IMR-90 (cell line): ENCODE measurements around the gene RAB12. TPM values are rescaled to one million over a fixed set of nuclear protein-coding genes. Genes with fewer than 3 reads are reported as not detected.
A peak's percentile ranks its signal among the peaks of the same experiment; 100 is the strongest.

Experiments used
- ATAC-seq: fragments of 200-7000 bp; cut with Tn5 transposase; 2 replicates; pipeline ENCODE4 v1.9.1; 2020; ENCODE audit warnings: low read depth, mild to moderate bottlenecking, moderate library complexity
- BruUV-seq: library from RNA; stranded (reverse); fragments of 400-500 nt; replicated peaks from 2 replicates; lab custom pipeline; 2021; lab: Mats Ljungman, UMichigan
- CTCF ChIA-PET: fragments of 300-600 bp; formaldehyde crosslinking; extraction: SDS; loops from one replicate; lab custom pipeline; 2021; ENCODE audit warnings: antibody characterized with exemption; lab: Yijun Ruan, JAX
- POLR2A ChIA-PET: fragments of 300-600 bp; sonication (Branson Sonifier 250); formaldehyde crosslinking; loops from one replicate; lab custom pipeline; 2022; ENCODE audit warnings: antibody characterized with exemption; ENCODE audit not compliant: unreplicated experiment; lab: Charles Lee
- DNase-seq: peaks from one replicate; pipeline ENCODE4 v3.0.0; 2013
- H2AFZ ChIP-seq: replicated peaks from 2 replicates; pipeline ENCODE3; 2013; ENCODE audit warnings: low read length, mild to moderate bottlenecking; ENCODE audit not compliant: poor library complexity
- H2AK5ac ChIP-seq: 2 replicates; pipeline ENCODE4 v1.6.1; 2013; ENCODE audit warnings: low read depth, low read length, inconsistent platforms
- H2AK9ac ChIP-seq: replicated peaks from 2 replicates; pipeline ENCODE3; 2013; ENCODE audit warnings: mild to moderate bottlenecking, low read depth, low read length, moderate library complexity; ENCODE audit not compliant: poor library complexity
- H2BK120ac ChIP-seq: 2 replicates; pipeline ENCODE4 v1.6.1; 2013; ENCODE audit warnings: low read depth, low read length, inconsistent platforms
- H2BK15ac ChIP-seq: 3 replicates; pipeline ENCODE4 v1.6.1; 2013; ENCODE audit warnings: low read depth, low read length, inconsistent platforms
- H2BK20ac ChIP-seq: 2 replicates; pipeline ENCODE4 v1.6.1; 2013; ENCODE audit warnings: low read depth, mild to moderate bottlenecking, inconsistent platforms, low read length, moderate library complexity
- H2BK5ac ChIP-seq: 2 replicates; pipeline ENCODE4 v1.6.1; 2013; ENCODE audit warnings: mild to moderate bottlenecking, low read depth, low read length, inconsistent platforms; ENCODE audit not compliant: poor library complexity, severe bottlenecking
- H3K14ac ChIP-seq: replicated peaks from 2 replicates; pipeline ENCODE4 v1.6.1; 2013; ENCODE audit warnings: low read depth, low read length, inconsistent platforms
- H3K18ac ChIP-seq: 2 replicates; pipeline ENCODE4 v1.6.1; 2013; ENCODE audit warnings: low read depth, low read length, control low read depth
- H3K23ac ChIP-seq: 2 replicates; pipeline ENCODE4 v1.6.1; 2013; ENCODE audit warnings: low read depth, low read length, inconsistent platforms
- H3K27ac ChIP-seq: 2 replicates; pipeline ENCODE4 v1.5.1; 2013; ENCODE audit warnings: mild to moderate bottlenecking, control low read depth, low read length; ENCODE audit not compliant: insufficient read depth
- H3K27me3 ChIP-seq: 2 replicates; pipeline ENCODE4 v1.6.1; 2013; ENCODE audit warnings: low read length; ENCODE audit not compliant: control insufficient read depth, insufficient read depth
- H3K36me3 ChIP-seq: 2 replicates; pipeline ENCODE4 v1.6.1; 2013; ENCODE audit warnings: low read length, mixed read lengths; ENCODE audit not compliant: control insufficient read depth, insufficient read depth
- H3K4ac ChIP-seq: 2 replicates; pipeline ENCODE4 v1.6.1; 2013; ENCODE audit warnings: low read depth, low read length, inconsistent platforms
- H3K4me1 ChIP-seq: 2 replicates; pipeline ENCODE4 v1.6.1; 2013; ENCODE audit warnings: low read length, mixed read lengths; ENCODE audit not compliant: control insufficient read depth, insufficient read depth
- H3K4me2 ChIP-seq: 2 replicates; pipeline ENCODE4 v1.6.1; 2013; ENCODE audit warnings: low read depth, mild to moderate bottlenecking, control low read depth, low read length, moderate library complexity
- H3K4me3 ChIP-seq: 2 replicates; pipeline ENCODE4 v1.5.1; 2013; ENCODE audit warnings: low read depth, mild to moderate bottlenecking, control low read depth, low read length, moderate library complexity; ENCODE audit not compliant: insufficient read depth
- H3K56ac ChIP-seq: 2 replicates; pipeline ENCODE4 v1.6.1; 2013; ENCODE audit warnings: low read length, inconsistent platforms; ENCODE audit not compliant: insufficient read depth; ENCODE audit errors: extremely low read depth
- H3K79me1 ChIP-seq, 2 experiments: 2 replicates each; pipeline ENCODE4 v1.6.1; 2013; ENCODE audit warnings: low read length in 2 of 2, inconsistent platforms in 1 of 2, low read depth in 1 of 2
- H3K9ac ChIP-seq: 2 replicates; pipeline ENCODE4 v1.6.1; 2013; ENCODE audit warnings: low read depth, low read length, control low read depth
- H3K9me1 ChIP-seq: 2 replicates; pipeline ENCODE4 v1.6.1; 2013; ENCODE audit warnings: low read length, inconsistent platforms; ENCODE audit not compliant: insufficient read depth
- H3K9me3 ChIP-seq: 2 replicates; pipeline ENCODE4 v1.6.1; 2013; ENCODE audit warnings: low read length; ENCODE audit not compliant: control insufficient read depth, insufficient read depth
- H4K20me1 ChIP-seq: 2 replicates; pipeline ENCODE4 v1.6.1; 2013; ENCODE audit warnings: low read length, inconsistent platforms; ENCODE audit not compliant: insufficient read depth
- H4K5ac ChIP-seq: 2 replicates; pipeline ENCODE4 v1.6.1; 2013; ENCODE audit warnings: mild to moderate bottlenecking, low read depth, low read length, control low read depth
- H4K8ac ChIP-seq, 2 experiments: 2 replicates each; pipeline ENCODE4 v1.6.1; 2013; ENCODE audit warnings: low read depth in 2 of 2, low read length in 2 of 2, control low read depth in 1 of 2, inconsistent platforms in 1 of 2
- H4K91ac ChIP-seq: 2 replicates; pipeline ENCODE4 v1.6.1; 2013; ENCODE audit warnings: low read depth, low read length, inconsistent platforms; ENCODE audit not compliant: insufficient read depth
- CHD1 ChIP-seq: IDR thresholded peaks from 2 replicates; pipeline ENCODE4 v1.6.1; 2012; ENCODE audit warnings: low read depth, low read length, improper control_type of control experiment
- RAD21 ChIP-seq: IDR thresholded peaks from 2 replicates; pipeline ENCODE4 v1.6.1; 2012; ENCODE audit warnings: low read length, improper control_type of control experiment
- RFX5 ChIP-seq: IDR thresholded peaks from 2 replicates; pipeline ENCODE4 v1.8.0; 2012; ENCODE audit warnings: low read depth, mild to moderate bottlenecking, low read length, moderate library complexity
- WGBS, 2 experiments: methylation state at CpG; one replicate each; pipeline versions ENCODE4 v1.1.5 to v1.1.7; 2013; ENCODE audit warnings: missing lambda C conversion rate in 2 of 2; ENCODE audit not compliant: insufficient read length in 1 of 2; ENCODE audit errors: extremely low coverage in 2 of 2; 5-methylcytosine and 5-hydroxymethylcytosine counted together
- dilution Hi-C: fragments of 300-500 bp; cut with HindIII; formaldehyde crosslinking; loops from one replicate; pipeline ENCODE4 v1.14.3; 2018; ENCODE audit warnings: low sequenced_read_pairs; ENCODE audit not compliant: unreplicated experiment
- in situ Hi-C: fragments of 300-500 bp; cut with MboI; formaldehyde crosslinking; loops from 3 replicates; pipeline ENCODE4 v1.14.3; 2019; ENCODE audit warnings: low sequenced_read_pairs, inconsistent platforms, mixed read lengths
- intact Hi-C: fragments of 100-400 bp; cut with micrococcal nuclease; formaldehyde crosslinking; loops from 2 replicates; pipeline ENCODE4 v1.10.0; 2022
- polyA plus RNA-seq, 3 experiments: library from polyadenylated mRNA; depleted of rRNA; stranded (reverse); fragments of >200 nt; gene quantifications; 2 replicates each; pipeline ENCODE4 v1.2.3, GENCODE V29; 2012; ENCODE audit warnings: low replicate concordance in 1 of 3
- total RNA-seq: library from RNA; depleted of rRNA; stranded (reverse); fragments of >200 nt; gene quantifications from 2 replicates; pipeline ENCODE4 v1.2.3, GENCODE V29; 2012

RAB12 gene
- total and polyA plus RNA-seq, 2 of the 4 experiments (the other 2 are of a cell fraction) = 14.9 to 19.2 TPM

DNA sequence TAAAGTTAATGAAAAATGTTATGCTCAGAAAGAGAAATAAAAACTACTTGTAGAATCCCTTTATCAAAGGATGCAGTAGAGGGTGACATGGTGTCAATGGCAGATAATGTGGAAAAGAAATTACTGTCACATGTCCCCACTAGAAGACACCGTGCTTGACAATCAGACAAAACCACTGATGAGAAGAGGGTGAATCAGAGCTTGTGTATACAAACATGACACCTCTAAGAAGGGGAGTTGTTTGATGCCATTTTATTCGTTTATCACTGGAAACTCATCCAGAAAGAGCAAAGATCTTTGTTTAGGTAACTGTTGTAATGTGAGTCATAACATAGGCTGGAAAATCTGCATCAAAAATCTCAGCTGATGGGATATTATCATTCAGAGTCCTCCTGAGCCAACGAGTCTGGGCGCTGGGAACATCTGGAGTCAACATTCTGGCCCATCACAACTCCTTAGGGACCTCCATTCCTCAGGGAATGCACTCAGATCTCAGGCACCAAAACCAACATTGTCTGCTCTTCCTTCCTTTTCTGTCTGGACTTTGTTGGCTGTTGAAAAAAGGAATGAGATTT, 49.5 kb upstream of the RAB12 start:
- H3K9ac ChIP-seq = no peak overlapping the region
- no peak overlapping the region for H2BK120ac ChIP-seq
- WGBS, 2 experiments = 50% methylated on average over 1 of the region's 4 CpGs; no CpG with 5 or more reads in 1 of the 2 experiments
- TF ChIP-seq RAD21 (no peak), CHD1 (no peak), RFX5 (no peak)
- H3K79me1 ChIP-seq = no peaks in the 10 kb centered on the region
- CTCF ChIA-PET = no interaction called here
- H3K4me1 ChIP-seq = no peaks in the 10 kb centered on the region
- peaks cover 4% of the 10 kb centered on the region; the same call in 1 of the 2 replicates for H3K9me3 ChIP-seq
- peak; percentile 46; the same call in 1 of the 2 replicates for ATAC-seq
- no peak overlapping the region for H2BK5ac ChIP-seq
- no peak overlapping the region for H3K56ac ChIP-seq
- no peaks in the 10 kb centered on the region for H4K20me1 ChIP-seq
- no peak overlapping the region for H2AFZ ChIP-seq
- no peak overlapping the region for H2BK20ac ChIP-seq
- no peak overlapping the region for H2BK15ac ChIP-seq
- intact Hi-C loops = no loop called here
- H4K5ac ChIP-seq = no peak overlapping the region
- H3K9me1 ChIP-seq = no peaks in the 10 kb centered on the region
- no peak overlapping the region for H3K27ac ChIP-seq
- H3K4me2 ChIP-seq = no peak overlapping the region
- no TSS peak for BruUV-seq
- H3K4me3 ChIP-seq = no peak overlapping the region
- H4K8ac ChIP-seq = no peak overlapping the region
- no peak overlapping the region for H3K14ac ChIP-seq
- H3K18ac ChIP-seq = no peak overlapping the region
- H4K91ac ChIP-seq = no peak overlapping the region
- H3K27me3 ChIP-seq = peaks cover 37% of the 10 kb centered on the region
- peak; percentile 18 for DNase-seq
- H3K36me3 ChIP-seq = no peaks in the 10 kb centered on the region
- POLR2A ChIA-PET = no interaction called here
- H2AK5ac ChIP-seq = no peak overlapping the region
- in situ Hi-C loops = no loop called here
- H3K23ac ChIP-seq = no peak overlapping the region
- no peak overlapping the region for H2AK9ac ChIP-seq
- dilution Hi-C loops = no loop called here
- H3K4ac ChIP-seq = no peak overlapping the region
